ENCODE results near the gene ACP2. TPM values are rescaled to one million over a fixed set of nuclear protein-coding genes. Genes with fewer than 3 reads are reported as not detected.
"Not testable (repeated sequence)": the region's sequence is repeated elsewhere in the genome, so short reads cannot be mapped to it uniquely, and the experiment has no call there.

ACP2 gene
- polyA plus RNA-seq, 3 donors = 13.1 to 25.3 (median 20.5) TPM

GRCh38 chr11:47192111-47192510, 56.5 kb downstream of the ACP2 start:
- Histone ChIP-seq H3K27me3 (ENCODE audit: control insufficient read depth in 2 of 2, insufficient read depth in 2 of 2, low read length in 2 of 2) (peaks cover 13 to 28% of the 10 kb centered on the region in 2 donors), H3K27ac (ENCODE audit: low read depth in 1 of 2, low read length in 2 of 2) (no peak overlapping the region), H3K9me3 (replicated peaks in 1 of 2; ENCODE audit: control insufficient read depth in 1 of 2, insufficient read depth in 1 of 2, low read length in 2 of 2) (no peaks in the 10 kb centered on the region), H3K9ac (ENCODE audit: insufficient read depth, low read length, poor library complexity, severe bottlenecking) (no peak overlapping the region), H3K79me2 (ENCODE audit: insufficient read depth, low read length) (no peaks in the 10 kb centered on the region), H3K4me2 (replicated peaks; ENCODE audit: extremely low read depth, low read length, poor library complexity, severe bottlenecking) (no peak overlapping the region), H3K4me3 (replicated peaks in 1 of 3; ENCODE audit: low read depth in 2 of 3, low read length in 3 of 3) (no peak overlapping the region), H2AFZ (ENCODE audit: insufficient read depth, low read depth, low read length, poor library complexity, severe bottlenecking) (no peak overlapping the region), H3K4me1 (ENCODE audit: control insufficient read depth in 1 of 2, insufficient read depth in 2 of 2, low read length in 2 of 2) (peaks cover 6 to 7% of the 10 kb centered on the region in 2 donors), H3K36me3 (replicated peaks in 1 of 2; ENCODE audit: control insufficient read depth in 1 of 2, insufficient read depth in 2 of 2, low read length in 2 of 2) (no peaks in the 10 kb centered on the region), H4K20me1 (ENCODE audit: insufficient read depth, low read length) (no peaks in the 10 kb centered on the region)
- Mint-ChIP-seq H3K4me3 (no peak overlapping the region), H3K4me1 (peaks cover 5% of the 10 kb centered on the region), H3K27ac (no peak overlapping the region), H3K36me3 (no peaks in the 10 kb centered on the region), H3K27me3 (ENCODE audit: low read depth in 3 of 3) (peaks cover 35 to 44% (median 39%) of the 10 kb centered on the region in 3 donors), H3K9me3 (peaks cover 0 to 8% (median 0%) of the 10 kb centered on the region in 7 donors)
- no peak for DNase-seq
- 100% methylated on average over 2 of the region's 4 CpGs for WGBS (ENCODE audit: insufficient coverage)
- intact Hi-C loops (cut with micrococcal nuclease) = no loop called here
- no peak for TF ChIP-seq CTCF (IDR thresholded peaks at IDR 0.05)

- H3K79me2 ChIP-seq (ENCODE audit: insufficient read depth, low read length); H3K36me3 ChIP-seq (replicated peaks in 1 of 2; ENCODE audit: control insufficient read depth in 1 of 2, insufficient read depth in 2 of 2, low read length in 2 of 2); H3K27ac ChIP-seq (ENCODE audit: low read depth in 1 of 2, low read length in 2 of 2); H3K27ac Mint-ChIP-seq; H2AFZ ChIP-seq (ENCODE audit: insufficient read depth, low read depth, low read length, poor library complexity, severe bottlenecking); DNase-seq; H3K4me3 ChIP-seq (replicated peaks in 1 of 3; ENCODE audit: low read depth in 2 of 3, low read length in 3 of 3); H3K9me3 ChIP-seq (replicated peaks in 1 of 2; ENCODE audit: control insufficient read depth in 1 of 2, insufficient read depth in 1 of 2, low read length in 2 of 2); H3K36me3 Mint-ChIP-seq; H3K4me3 Mint-ChIP-seq; H3K9ac ChIP-seq (ENCODE audit: insufficient read depth, low read length, poor library complexity, severe bottlenecking); intact Hi-C loops (cut with micrococcal nuclease); H3K4me2 ChIP-seq (replicated peaks; ENCODE audit: extremely low read depth, low read length, poor library complexity, severe bottlenecking); H4K20me1 ChIP-seq (ENCODE audit: insufficient read depth, low read length): not testable (repeated sequence)
- H3K4me1 ChIP-seq (ENCODE audit: control insufficient read depth in 1 of 2, insufficient read depth in 2 of 2, low read length in 2 of 2) = peaks cover 13 to 15% of the 10 kb centered on the region in 2 donors
- H3K27me3 ChIP-seq (ENCODE audit: control insufficient read depth in 2 of 2, insufficient read depth in 2 of 2, low read length in 2 of 2) = peaks cover 20 to 36% of the 10 kb centered on the region in 2 donors
- Mint-ChIP-seq H3K4me1 (peaks cover 12% of the 10 kb centered on the region), H3K9me3 (peaks cover 0 to 14% (median 2%) of the 10 kb centered on the region in 7 donors), H3K27me3 (ENCODE audit: low read depth in 3 of 3) (peaks cover 41 to 49% (median 44%) of the 10 kb centered on the region in 3 donors)
- 92% methylated on average over 8 of the region's 10 CpGs for WGBS (ENCODE audit: insufficient coverage)
Measured at GRCh38 chr11:47191137-47191536, 57.5 kb downstream of the ACP2 start.

Other genes starting within 250 kb of the ACP2 start
- 100 to 1,000 TPM in 1 of 3 donors, 10 to 100 TPM in 2; 59.7 to 129 (median 61.0) TPM for gene ARFGAP2, start 71.9 kb downstream of the ACP2 start, polyA plus RNA-seq
- not detected for gene PACSIN3, start 62.4 kb downstream of the ACP2 start, polyA plus RNA-seq
- 10 to 100 TPM in 1 of 3 donors, 1 to 10 TPM in 2; 5.9 to 40.9 (median 9.0) TPM for gene DDB2, start 33.8 kb downstream of the ACP2 start, polyA plus RNA-seq
- 10 to 100 TPM in 1 of 3 donors, 1 to 10 TPM in 2; 4.4 to 20.3 (median 9.3) TPM for gene NR1H3, start 9.2 kb upstream of the ACP2 start, polyA plus RNA-seq
- 10 to 100 TPM in 2 of 3 donors, 1 to 10 TPM in 1; 6.4 to 58.1 (median 12.2) TPM for gene MADD, start 21.3 kb upstream of the ACP2 start, polyA plus RNA-seq
- 1 to 10 TPM in 1 of 3 donors, under 1 TPM in 1, not detected in 1; 0.03 to 7.8 TPM for gene MYBPC3, start 103.9 kb upstream of the ACP2 start, polyA plus RNA-seq
- 100 to 1,000 TPM; 156 to 914 (median 223) TPM for gene SPI1, start 129.7 kb upstream of the ACP2 start, polyA plus RNA-seq
- gene SLC39A13, start 159.8 kb upstream of the ACP2 start, polyA plus RNA-seq = 10 to 100 TPM in 1 of 3 donors, 1 to 10 TPM in 2; 4.8 to 27.4 (median 5.9) TPM
- gene PSMC3, start 177.6 kb upstream of the ACP2 start, polyA plus RNA-seq = 10 to 100 TPM; 44.1 to 97.4 (median 89.5) TPM
- gene RAPSN, start 200.3 kb upstream of the ACP2 start, polyA plus RNA-seq = 1 to 10 TPM in 1 of 3 donors, not detected in 2; 1.2 TPM